Esophagus squamous epithelium (tissue), 5 donors: ENCODE measurements around the gene BOLA1. TPM values are rescaled to one million over a fixed set of nuclear protein-coding genes. Genes with fewer than 3 reads are reported as not detected.

Source experiments
- DNase-seq: peaks from one replicate; lab custom pipeline; 2025; lab: John Stamatoyannopoulos, UW
- H3K27ac ChIP-seq, 4 donors: fragments of 200-600 bp; sonication (generic); one replicate each; pipeline ENCODE4 v1.5.1; 2016 to 2019; ENCODE audit warnings: mild to moderate bottlenecking in 1 of 4
- H3K27me3 ChIP-seq, 4 donors: fragments of 200-600 bp; sonication (generic); 1 replicate in 3 of 4; 2 replicates in 1 of 4; pipeline versions ENCODE4 v1.5.1 to v1.6.0; 2017 to 2021; ENCODE audit warnings: antibody characterized with exemption in 1 of 4
- H3K36me3 ChIP-seq, 3 donors: fragments of 200-600 bp; sonication (generic); one replicate each; pipeline ENCODE4 v1.5.1; 2016 to 2019
- H3K4me1 ChIP-seq, 3 donors: fragments of 200-600 bp; sonication (generic); one replicate each; pipeline ENCODE4 v1.5.1; 2017 to 2019
- H3K4me3 ChIP-seq, 4 donors: fragments of 200-600 bp; sonication (generic); 1 replicate in 3 of 4; 2 replicates in 1 of 4; pipeline ENCODE4 v1.5.1; 2016 to 2019; ENCODE audit warnings: mild to moderate bottlenecking in 2 of 4, moderate library complexity in 1 of 4
- H3K9me3 ChIP-seq, 3 donors: fragments of 200-600 bp; sonication (generic); one replicate each; pipeline ENCODE4 v1.5.1; 2016 to 2019
- POLR2A ChIP-seq, 4 donors: fragments of 450-650 bp; IDR thresholded peaks; one replicate each; pipeline ENCODE4 v1.6.1; 2017; ENCODE audit warnings: antibody characterized with exemption in 4 of 4, mild to moderate bottlenecking in 4 of 4, moderate library complexity in 3 of 4
- WGBS, 2 donors: methylation state at CpG; one replicate each; pipeline ENCODE4 v1.1.5; 2018; 5-methylcytosine and 5-hydroxymethylcytosine counted together
- intact Hi-C: fragments of 100-400 bp; cut with DNase I; formaldehyde crosslinking; loops from one replicate; pipeline ENCODE4 v1.15.0; 2022
- total RNA-seq, 4 donors: library from RNA; depleted of rRNA; stranded (reverse); fragments of >200 nt; gene quantifications; one replicate each; pipeline ENCODE4 v1.1.0, GENCODE V29; 2016
- TF ChIP-seq, protein P1 (sequence below), 6 experiments: fragments of 450-650 bp in 4 of 6; fragments of 200-600 bp in 2 of 6; sonication (generic) in 2 of 6; IDR thresholded peaks; one replicate each; pipeline ENCODE4 v1.5.1; 2016 to 2019; ENCODE audit warnings: antibody characterized with exemption in 6 of 6, mild to moderate bottlenecking in 4 of 6, moderate library complexity in 4 of 6
- donor health status: DM: yes; HTN: yes; CAD: no.

BOLA1 gene
- total RNA-seq, 4 donors from 2014 or later: 11.0 to 31.7 (median 23.4) TPM

DNA sequence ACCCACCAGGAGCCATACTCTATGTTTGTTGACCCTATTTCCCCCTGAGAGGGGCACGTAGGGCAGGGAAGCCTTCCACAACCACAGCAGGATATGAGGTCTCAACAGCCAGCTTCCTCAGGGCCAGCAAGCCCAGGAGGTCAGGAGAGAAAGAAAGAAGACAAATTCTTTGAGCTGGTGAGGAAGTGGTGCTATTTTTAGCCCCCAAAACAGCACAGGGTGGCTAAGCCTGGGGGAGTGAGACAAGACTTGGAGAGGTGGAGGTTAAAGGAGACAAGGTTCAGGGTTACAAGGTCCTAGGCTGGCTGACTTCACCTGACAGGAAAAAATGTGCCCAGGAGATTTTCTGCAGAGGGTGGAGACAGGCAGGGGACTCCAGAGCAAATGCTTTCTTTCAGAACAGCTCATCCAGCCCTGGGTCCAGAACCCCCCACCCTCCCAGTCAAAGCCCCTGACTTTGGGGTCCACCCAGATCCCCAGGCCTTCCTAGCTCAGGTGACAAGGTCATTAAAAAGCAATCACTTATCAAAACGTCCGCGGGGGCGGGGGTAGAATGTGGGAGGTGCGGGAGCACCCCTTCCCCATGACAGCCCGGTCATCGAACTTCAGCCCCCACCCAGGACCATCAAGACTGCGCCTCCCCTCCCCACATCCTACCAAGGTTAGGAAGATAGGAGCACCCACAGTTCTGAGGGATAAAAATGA is 17.0 kb downstream of the BOLA1 start:
- peaks cover 6 to 25% (median 11%) of the 10 kb centered on the region in 3 donors for H3K4me1 ChIP-seq
- TF ChIP-seq, protein P1, sequence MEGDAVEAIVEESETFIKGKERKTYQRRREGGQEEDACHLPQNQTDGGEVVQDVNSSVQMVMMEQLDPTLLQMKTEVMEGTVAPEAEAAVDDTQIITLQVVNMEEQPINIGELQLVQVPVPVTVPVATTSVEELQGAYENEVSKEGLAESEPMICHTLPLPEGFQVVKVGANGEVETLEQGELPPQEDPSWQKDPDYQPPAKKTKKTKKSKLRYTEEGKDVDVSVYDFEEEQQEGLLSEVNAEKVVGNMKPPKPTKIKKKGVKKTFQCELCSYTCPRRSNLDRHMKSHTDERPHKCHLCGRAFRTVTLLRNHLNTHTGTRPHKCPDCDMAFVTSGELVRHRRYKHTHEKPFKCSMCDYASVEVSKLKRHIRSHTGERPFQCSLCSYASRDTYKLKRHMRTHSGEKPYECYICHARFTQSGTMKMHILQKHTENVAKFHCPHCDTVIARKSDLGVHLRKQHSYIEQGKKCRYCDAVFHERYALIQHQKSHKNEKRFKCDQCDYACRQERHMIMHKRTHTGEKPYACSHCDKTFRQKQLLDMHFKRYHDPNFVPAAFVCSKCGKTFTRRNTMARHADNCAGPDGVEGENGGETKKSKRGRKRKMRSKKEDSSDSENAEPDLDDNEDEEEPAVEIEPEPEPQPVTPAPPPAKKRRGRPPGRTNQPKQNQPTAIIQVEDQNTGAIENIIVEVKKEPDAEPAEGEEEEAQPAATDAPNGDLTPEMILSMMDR (IDR thresholded peaks at IDR 0.05): no peak
- TF ChIP-seq POLR2A (IDR thresholded peaks at IDR 0.05): no peak
- intact Hi-C loops: no loop called here
- peaks cover 0 to 11% (median 0%) of the 10 kb centered on the region in 4 donors for H3K27me3 ChIP-seq
- peaks cover 0 to under 1% (median 0%) of the 10 kb centered on the region in 3 donors for H3K36me3 ChIP-seq
- no peak for DNase-seq
- 100% methylated on average over 1 of the region's 9 CpGs; no CpG with 5 or more reads in 1 of the 2 donors for WGBS, 2 donors
- peak overlapping the region in 2 of 4 donors; percentile 28 to 29 for H3K27ac ChIP-seq
- peak overlapping the region in 2 of 4 donors; percentile 52 to 76 for H3K4me3 ChIP-seq
- no peaks in the 10 kb centered on the region for H3K9me3 ChIP-seq

DNA sequence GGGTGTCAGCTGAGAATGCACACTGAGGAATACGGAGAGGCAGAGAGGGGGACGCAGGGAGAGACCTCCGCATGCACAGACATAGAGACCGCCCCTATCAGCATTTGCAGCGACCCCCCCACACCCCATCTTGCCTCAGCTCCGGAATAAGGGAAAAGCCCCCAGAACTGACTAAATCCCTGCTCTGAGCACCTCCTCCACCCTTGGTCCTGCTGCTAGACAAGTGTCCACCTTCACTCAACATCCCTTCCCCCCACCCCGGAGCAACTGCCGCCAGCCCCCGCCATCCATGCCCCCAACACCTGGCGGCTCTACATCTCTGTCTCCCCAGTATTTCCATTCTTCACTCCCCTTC is 17.5 kb downstream of the BOLA1 start:
- intact Hi-C loops: no loop called here
- peak overlapping the region in 1 of 4 donors; percentile 29 for H3K27ac ChIP-seq
- peaks cover 6 to 25% (median 11%) of the 10 kb centered on the region in 3 donors for H3K4me1 ChIP-seq
- 11 to 21% methylated on average over 9 to 10 of the region's 10 CpGs for WGBS, 2 donors
- no peak for TF ChIP-seq POLR2A (IDR thresholded peaks at IDR 0.05)
- TF ChIP-seq, protein P1 (IDR thresholded peaks at IDR 0.05): no peak
- H3K27me3 ChIP-seq: peaks cover 0 to 11% (median 0%) of the 10 kb centered on the region in 4 donors
- DNase-seq: no peak
- H3K36me3 ChIP-seq: peaks cover 0 to 5% (median 0%) of the 10 kb centered on the region in 3 donors
- peak overlapping the region in 3 of 4 donors; percentile 50 to 76 (median 52) for H3K4me3 ChIP-seq
- H3K9me3 ChIP-seq: no peaks in the 10 kb centered on the region

DNA sequence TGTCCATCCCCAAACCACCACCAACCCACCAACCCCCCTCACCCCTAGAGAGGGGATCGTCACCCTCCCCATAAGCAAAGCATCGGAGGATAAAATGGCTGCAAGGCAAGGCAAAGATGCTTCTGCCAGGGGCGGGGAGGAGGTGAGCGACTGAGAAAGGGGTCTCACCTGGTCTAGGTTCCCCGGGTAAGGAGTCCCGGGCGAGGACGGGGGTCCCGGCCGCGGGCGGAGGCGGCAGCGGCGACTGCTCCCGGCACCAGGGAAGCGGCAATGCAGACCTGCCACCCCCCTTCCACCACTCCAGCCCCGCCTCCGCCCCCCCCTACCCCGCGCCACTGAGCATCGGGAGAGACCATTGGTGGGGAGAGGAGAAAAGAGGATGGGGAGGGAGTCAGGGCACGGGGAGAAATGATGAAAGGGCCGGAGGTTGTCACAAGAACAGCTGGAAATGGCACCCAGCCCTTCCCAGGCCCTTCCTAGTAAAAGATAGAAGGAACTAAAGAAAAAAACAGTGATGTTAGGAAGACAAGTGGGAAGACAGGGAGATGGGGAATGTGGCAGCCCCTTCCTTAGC is 18.3 kb downstream of the BOLA1 start, which contains the start of gene SV2A:
Gene SV2A, minus strand, starts transcription at position 274 of the 574 bp plus-strand sequence. CDS start 4,004 bp downstream, outside the sequence.
- no peak for DNase-seq

DNA sequence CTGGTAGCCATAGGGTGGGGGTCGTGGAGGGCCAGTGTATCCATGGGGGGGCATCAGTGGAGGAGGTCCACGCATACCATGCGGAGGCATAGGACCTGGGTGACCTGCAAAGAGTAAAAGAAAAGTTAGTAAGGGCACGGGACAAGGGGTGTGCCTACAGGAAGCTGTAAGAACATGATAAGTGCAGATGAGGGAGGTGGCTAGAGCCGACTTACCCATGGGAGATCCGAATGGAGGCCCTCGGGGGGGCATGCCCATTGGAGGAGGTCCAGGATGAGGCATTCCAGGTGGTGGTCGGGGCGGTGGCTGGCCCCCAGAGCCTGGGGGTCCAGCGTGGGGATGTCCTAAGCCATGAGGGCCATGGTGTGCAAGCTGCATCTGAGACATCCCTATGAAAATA is 24.3 kb downstream of the BOLA1 start:
- no peak for DNase-seq
- H3K4me1 ChIP-seq: peaks cover 16 to 34% (median 20%) of the 10 kb centered on the region in 3 donors
- peaks cover 24 to 56% (median 38%) of the 10 kb centered on the region in 3 donors for H3K36me3 ChIP-seq
- H3K27me3 ChIP-seq: no peaks in the 10 kb centered on the region
- intact Hi-C loops: no loop called here
- TF ChIP-seq POLR2A (IDR thresholded peaks at IDR 0.05): no peak
- TF ChIP-seq, protein P1 (IDR thresholded peaks at IDR 0.05): no peak
- no peaks in the 10 kb centered on the region for H3K9me3 ChIP-seq
- no peak overlapping the region for H3K27ac ChIP-seq
- H3K4me3 ChIP-seq: no peak overlapping the region
- 72 to 84% methylated on average over 10 of the region's 10 CpGs for WGBS, 2 donors

More for the DNA sequence above, 18.3 kb downstream of the BOLA1 start, which contains the start of gene SV2A:
- Histone ChIP-seq H3K36me3 (peaks cover 0 to 13% (median under 1%) of the 10 kb centered on the region in 3 donors), H3K27me3 (peaks cover 0 to 11% (median 0%) of the 10 kb centered on the region in 4 donors), H3K4me1 (peaks cover 6 to 25% (median 11%) of the 10 kb centered on the region in 3 donors), H3K9me3 (no peaks in the 10 kb centered on the region), H3K27ac (peak within 1 kb of the TSS in 3 of 4 donors; percentile 28 to 35 (median 29)), H3K4me3 (peak within 1 kb of the TSS; percentile 22 to 76 (median 51))
- intact Hi-C loops: no loop called here
- WGBS, 2 donors: 0 to 1% methylated on average over 10 to 18 of the region's 24 CpGs
- TF ChIP-seq POLR2A (IDR thresholded peaks at IDR 0.05): peak in 1 of 4 donors; percentile 21
- TF ChIP-seq, protein P1 (IDR thresholded peaks at IDR 0.05): no peak

DNA sequence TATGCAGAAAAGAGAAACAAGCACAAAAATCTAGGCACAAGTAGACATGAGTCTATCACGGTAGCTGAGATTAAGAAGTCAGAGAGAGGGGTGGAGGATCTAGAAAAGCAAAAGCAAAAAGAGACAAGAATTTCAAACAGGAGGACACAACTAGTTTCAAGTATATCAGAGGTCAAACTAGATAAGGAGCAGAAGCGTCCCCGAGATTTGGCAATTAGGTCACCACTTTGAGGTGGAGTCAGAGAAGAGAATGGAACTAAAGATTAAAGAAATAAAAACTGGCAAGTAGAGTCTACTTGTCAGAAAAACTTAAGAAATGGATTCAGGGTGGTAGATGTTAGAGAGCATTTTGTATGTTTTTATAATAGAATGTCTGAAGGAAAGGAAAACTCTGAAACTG is 26.0 kb downstream of the BOLA1 start:
- Histone ChIP-seq H3K27me3 (no peaks in the 10 kb centered on the region), H3K9me3 (no peaks in the 10 kb centered on the region), H3K36me3 (peaks cover 24 to 66% (median 38%) of the 10 kb centered on the region in 3 donors), H3K4me1 (peaks cover 16 to 38% (median 21%) of the 10 kb centered on the region in 3 donors), H3K27ac (no peak overlapping the region), H3K4me3 (no peak overlapping the region)
- no peak for DNase-seq
- intact Hi-C loops: no loop called here
- 73 to 80% methylated on average over 3 of the region's 3 CpGs for WGBS, 2 donors
- TF ChIP-seq, protein P1 (IDR thresholded peaks at IDR 0.05): no peak
- TF ChIP-seq POLR2A (IDR thresholded peaks at IDR 0.05): no peak
